ENCODE measurements around the gene CYB561D1. TPM values are rescaled to one million over a fixed set of nuclear protein-coding genes. Genes with fewer than 3 reads are reported as not detected.

CYB561D1 gene
- total RNA-seq, 1 donor from 2014 or later, result 10.4 TPM

DNA sequence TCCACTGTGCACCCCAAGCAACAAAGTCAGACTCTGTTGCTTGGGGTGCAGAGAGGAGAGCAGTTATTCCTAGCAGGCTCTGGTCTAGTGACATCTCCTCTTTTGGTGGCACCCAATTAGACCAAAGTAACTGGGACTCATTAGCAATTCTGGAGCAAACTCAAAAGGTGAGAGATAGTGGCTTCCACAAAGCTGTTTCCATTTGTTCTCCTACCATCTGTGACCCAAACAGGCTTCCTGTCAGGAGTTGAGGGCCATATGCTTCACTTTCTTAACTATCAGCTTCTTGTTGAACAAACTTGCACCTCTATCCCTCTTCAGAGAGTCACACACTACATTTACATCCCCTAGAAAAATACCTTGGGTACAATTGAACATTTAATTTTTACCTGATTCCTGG is 11.7 kb upstream of the CYB561D1 start:
- H3K4me1 Mint-ChIP-seq (ENCODE audit: unreplicated experiment), result peaks cover 16% of the 10 kb centered on the region
- H3K27me3 Mint-ChIP-seq, result peaks cover 49% of the 10 kb centered on the region
- peak overlapping the region; percentile 94 for H3K4me3 Mint-ChIP-seq
- no peak overlapping the region for H3K27ac Mint-ChIP-seq
- no peak for DNase-seq (ENCODE audit: extremely low spot score, unreplicated experiment)
- no peaks in the 10 kb centered on the region for H3K36me3 Mint-ChIP-seq
- peaks cover 5% of the 10 kb centered on the region for H3K9me3 Mint-ChIP-seq
- no peak for TF ChIP-seq CTCF (conservative IDR thresholded peaks at IDR 0.05)

- peaks cover 5% of the 10 kb centered on the region for H3K9me3 Mint-ChIP-seq
- H3K27me3 Mint-ChIP-seq, result peaks cover 49% of the 10 kb centered on the region
- H3K36me3 Mint-ChIP-seq, result no peaks in the 10 kb centered on the region
- peak overlapping the region; percentile 94 for H3K4me3 Mint-ChIP-seq
- peaks cover 16% of the 10 kb centered on the region for H3K4me1 Mint-ChIP-seq (ENCODE audit: unreplicated experiment)
- TF ChIP-seq CTCF (conservative IDR thresholded peaks at IDR 0.05), result peak; percentile 58
- DNase-seq (ENCODE audit: extremely low spot score, unreplicated experiment), result no peak
- peak overlapping the region; percentile 64 for H3K27ac Mint-ChIP-seq
Observed at GRCh38 chr1:109482791-109483671, 10.9 kb upstream of the CYB561D1 start.

DNA sequence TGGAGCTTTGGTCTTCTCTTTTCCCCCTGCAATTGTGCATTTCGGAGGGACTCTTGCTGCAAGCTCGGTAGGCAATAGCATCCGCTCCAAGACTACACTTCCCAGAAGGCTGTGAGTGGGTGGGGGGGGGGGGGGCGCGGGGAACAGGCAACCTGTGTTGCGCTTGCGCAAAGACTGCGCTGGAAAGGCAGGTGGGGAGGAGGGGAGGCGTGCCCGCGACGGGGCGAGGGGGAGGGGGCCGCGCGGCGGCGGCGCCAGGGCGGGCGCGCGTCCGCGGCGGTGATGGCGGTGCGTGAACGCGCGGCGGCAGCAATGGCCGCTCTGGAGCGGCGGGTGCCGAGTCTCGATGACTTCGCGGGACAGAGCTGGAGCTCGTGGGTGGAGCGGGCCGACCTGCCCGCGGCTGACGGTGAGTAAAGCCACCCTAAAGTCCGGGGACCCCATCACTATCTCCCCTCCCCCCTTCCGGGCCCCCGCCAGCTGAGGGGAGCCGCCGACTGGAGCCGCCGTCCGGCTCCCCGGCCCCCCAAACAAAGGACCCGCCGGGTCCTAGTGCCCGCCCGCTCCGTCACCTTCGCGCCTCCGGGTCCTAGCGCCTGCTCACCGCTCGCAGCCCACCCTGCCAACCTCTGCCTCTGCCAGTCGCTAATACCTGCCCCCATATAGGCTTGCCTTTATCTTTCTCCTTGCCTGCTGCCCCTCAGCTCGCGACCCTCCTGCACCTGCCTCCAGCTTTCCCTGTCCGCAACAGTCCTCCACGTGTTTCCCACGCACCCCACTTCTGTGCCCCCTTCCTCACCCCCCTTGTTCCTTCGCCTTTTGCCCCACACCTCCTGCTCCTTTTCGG is 10.0 kb upstream of the CYB561D1 start, which contains the start of gene ATXN7L2:
TSS of gene ATXN7L2 (plus strand) at position 234 of the 847 bp plus-strand sequence. CDS start at position 283, 49 bp downstream.
- Mint-ChIP-seq H3K36me3 (no peaks in the 10 kb centered on the region), H3K4me1 (ENCODE audit: unreplicated experiment) (peaks cover 16% of the 10 kb centered on the region), H3K27ac (peak within 1 kb of the TSS; percentile 86), H3K4me3 (peak within 1 kb of the TSS; percentile 94), H3K27me3 (peaks cover 41% of the 10 kb centered on the region), H3K9me3 (peaks cover under 1% of the 10 kb centered on the region)
- no peak for TF ChIP-seq CTCF (conservative IDR thresholded peaks at IDR 0.05)
- DNase-seq (ENCODE audit: extremely low spot score, unreplicated experiment), result peak; percentile 95

- no peak for TF ChIP-seq CTCF (conservative IDR thresholded peaks at IDR 0.05)
- H3K4me3 Mint-ChIP-seq, result peak overlapping the region; percentile 94
- H3K9me3 Mint-ChIP-seq, result no peaks in the 10 kb centered on the region
Observed at GRCh38 chr1:109484519-109484975, 9.3 kb upstream of the CYB561D1 start.

DNA sequence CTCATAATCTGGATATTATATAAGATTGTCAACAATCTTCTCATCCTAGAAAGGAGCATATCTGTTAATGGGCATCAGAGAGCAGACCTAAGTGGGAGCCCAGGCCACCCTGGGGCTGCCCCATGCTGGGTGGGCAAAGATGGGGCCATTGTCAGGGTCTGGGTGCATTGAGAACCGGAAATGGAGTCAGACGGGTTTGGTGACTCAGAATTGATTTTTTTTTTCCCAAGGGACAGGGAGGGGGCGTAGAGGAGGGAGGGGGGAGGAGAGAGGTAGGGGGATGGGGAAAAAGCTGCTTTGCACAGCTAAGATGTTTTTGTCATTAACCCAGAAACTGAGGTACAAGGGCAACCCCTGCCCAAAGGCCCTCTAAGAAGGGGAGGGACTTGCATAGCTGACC is 8.9 kb upstream of the CYB561D1 start:
- Mint-ChIP-seq H3K4me1 (ENCODE audit: unreplicated experiment) (peaks cover 16% of the 10 kb centered on the region), H3K4me3 (peak overlapping the region; percentile 94), H3K36me3 (no peaks in the 10 kb centered on the region), H3K9me3 (no peaks in the 10 kb centered on the region), H3K27me3 (peaks cover 30% of the 10 kb centered on the region), H3K27ac (no peak overlapping the region)
- TF ChIP-seq CTCF (conservative IDR thresholded peaks at IDR 0.05), result no peak
- DNase-seq (ENCODE audit: extremely low spot score, unreplicated experiment), result no peak

More at GRCh38 chr1:109484519-109484975, 9.3 kb upstream of the CYB561D1 start:
- DNase-seq (ENCODE audit: extremely low spot score, unreplicated experiment), result no peak
- Mint-ChIP-seq H3K27me3 (peaks cover 34% of the 10 kb centered on the region), H3K36me3 (no peaks in the 10 kb centered on the region), H3K27ac (peak overlapping the region; percentile 86), H3K4me1 (ENCODE audit: unreplicated experiment) (peaks cover 16% of the 10 kb centered on the region)
